Thyroid gland (tissue), 4 donors: ENCODE measurements around the gene TMPRSS11F.

Experiments used
- POLR2A ChIP-seq, 2 donors: fragments of 450-650 bp; IDR thresholded peaks; one replicate each; pipeline ENCODE4 v1.6.1; 2017; ENCODE audit warnings: antibody characterized with exemption in 2 of 2, mild to moderate bottlenecking in 2 of 2, moderate library complexity in 1 of 2
- TF ChIP-seq, protein P1 (sequence below), 6 experiments: fragments of 200-600 bp in 3 of 6; fragments of 450-650 bp in 3 of 6; sonication (generic) in 3 of 6; IDR thresholded peaks; one replicate each; pipeline ENCODE4 v1.5.1; 2016 to 2019; ENCODE audit warnings: antibody characterized with exemption in 6 of 6, mild to moderate bottlenecking in 2 of 6, inconsistent platforms in 1 of 6, moderate library complexity in 1 of 6

DNA sequence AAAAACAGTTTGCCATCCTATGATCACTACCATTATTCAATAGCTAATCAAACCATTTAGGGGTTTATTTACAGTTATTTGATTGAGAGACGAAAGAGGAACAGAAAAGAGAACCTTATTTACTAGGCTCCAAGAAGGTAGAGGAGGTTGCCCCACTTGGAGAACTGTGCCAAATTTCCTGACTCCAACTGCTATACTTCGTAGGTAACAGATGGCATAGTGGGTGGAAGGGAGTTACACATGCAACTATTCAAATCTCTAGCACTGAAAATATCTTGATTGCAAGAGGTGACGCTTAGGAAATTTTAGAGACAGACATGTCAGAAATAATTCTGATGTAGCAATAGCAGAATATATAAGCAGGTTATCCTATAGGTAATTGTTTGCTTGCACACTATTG lies 38.0 kb upstream of the TMPRSS11F start:
- TF ChIP-seq POLR2A (IDR thresholded peaks at IDR 0.05), result no peak
- TF ChIP-seq, protein P1, sequence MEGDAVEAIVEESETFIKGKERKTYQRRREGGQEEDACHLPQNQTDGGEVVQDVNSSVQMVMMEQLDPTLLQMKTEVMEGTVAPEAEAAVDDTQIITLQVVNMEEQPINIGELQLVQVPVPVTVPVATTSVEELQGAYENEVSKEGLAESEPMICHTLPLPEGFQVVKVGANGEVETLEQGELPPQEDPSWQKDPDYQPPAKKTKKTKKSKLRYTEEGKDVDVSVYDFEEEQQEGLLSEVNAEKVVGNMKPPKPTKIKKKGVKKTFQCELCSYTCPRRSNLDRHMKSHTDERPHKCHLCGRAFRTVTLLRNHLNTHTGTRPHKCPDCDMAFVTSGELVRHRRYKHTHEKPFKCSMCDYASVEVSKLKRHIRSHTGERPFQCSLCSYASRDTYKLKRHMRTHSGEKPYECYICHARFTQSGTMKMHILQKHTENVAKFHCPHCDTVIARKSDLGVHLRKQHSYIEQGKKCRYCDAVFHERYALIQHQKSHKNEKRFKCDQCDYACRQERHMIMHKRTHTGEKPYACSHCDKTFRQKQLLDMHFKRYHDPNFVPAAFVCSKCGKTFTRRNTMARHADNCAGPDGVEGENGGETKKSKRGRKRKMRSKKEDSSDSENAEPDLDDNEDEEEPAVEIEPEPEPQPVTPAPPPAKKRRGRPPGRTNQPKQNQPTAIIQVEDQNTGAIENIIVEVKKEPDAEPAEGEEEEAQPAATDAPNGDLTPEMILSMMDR (IDR thresholded peaks at IDR 0.05), result no peak
